Measurements from ENCODE around the gene RABEP1. TPM values are rescaled to one million over a fixed set of nuclear protein-coding genes. Genes with fewer than 3 reads are reported as not detected.

RABEP1 gene
- total and polyA plus RNA-seq, 3 donors from 2014 or later = 23.2 to 47.4 (median 33.1) TPM

- no peaks in the 10 kb centered on the region for H3K4me1 ChIP-seq
- intact Hi-C loops (cut with DNase I; ENCODE audit: low total_unique reads) = no loop called here
- TF ChIP-seq POLR2A (IDR thresholded peaks at IDR 0.05) (no peak), CTCF (IDR thresholded peaks at IDR 0.05) (no peak)
- H3K36me3 ChIP-seq (ENCODE audit: low read depth, missing control alignments) = no peaks in the 10 kb centered on the region
- no peaks in the 10 kb centered on the region for H3K27me3 ChIP-seq
- no peak overlapping the region for H3K27ac ChIP-seq
- H3K9me3 ChIP-seq = no peaks in the 10 kb centered on the region
- no peak overlapping the region for H3K4me3 ChIP-seq
- no peak for DNase-seq
- 94 to 96% methylated on average over 9 of the region's 9 CpGs for WGBS, 2 donors
Observed at GRCh38 chr17:5344914-5345313, 62.8 kb downstream of the RABEP1 start.

- DNase-seq = no peak
- Histone ChIP-seq H3K36me3 (ENCODE audit: low read depth, missing control alignments) (no peaks in the 10 kb centered on the region), H3K27me3 (no peaks in the 10 kb centered on the region), H3K27ac (no peak overlapping the region), H3K4me3 (no peak overlapping the region), H3K9me3 (no peaks in the 10 kb centered on the region), H3K4me1 (no peaks in the 10 kb centered on the region)
- intact Hi-C loops (cut with DNase I; ENCODE audit: low total_unique reads) = no loop called here
- no peak for TF ChIP-seq POLR2A (IDR thresholded peaks at IDR 0.05)
- no peak for TF ChIP-seq CTCF (IDR thresholded peaks at IDR 0.05)
- 91 to 97% methylated on average over 4 of the region's 4 CpGs for WGBS, 2 donors
Observed at GRCh38 chr17:5352681-5353289, 70.7 kb downstream of the RABEP1 start.

- H3K9me3 ChIP-seq = no peaks in the 10 kb centered on the region
- no peaks in the 10 kb centered on the region for H3K36me3 ChIP-seq (ENCODE audit: low read depth, missing control alignments)
- H3K4me1 ChIP-seq = no peaks in the 10 kb centered on the region
- intact Hi-C loops (cut with DNase I; ENCODE audit: low total_unique reads) = no loop called here
- H3K4me3 ChIP-seq = no peak overlapping the region
- TF ChIP-seq POLR2A (IDR thresholded peaks at IDR 0.05) (no peak), CTCF (IDR thresholded peaks at IDR 0.05) (no peak)
- H3K27ac ChIP-seq = no peak overlapping the region
- DNase-seq = no peak
- WGBS, 2 donors = 89 to 95% methylated on average over 2 of the region's 2 CpGs
- H3K27me3 ChIP-seq = no peaks in the 10 kb centered on the region
Observed at GRCh38 chr17:5354310-5354709, 72.2 kb downstream of the RABEP1 start.

GRCh38 chr17:5354886-5355415, 72.9 kb downstream of the RABEP1 start:
- intact Hi-C loops (cut with DNase I; ENCODE audit: low total_unique reads) = no loop called here
- Histone ChIP-seq H3K4me1 (no peaks in the 10 kb centered on the region), H3K4me3 (no peak overlapping the region), H3K27me3 (no peaks in the 10 kb centered on the region), H3K27ac (no peak overlapping the region), H3K36me3 (ENCODE audit: low read depth, missing control alignments) (no peaks in the 10 kb centered on the region), H3K9me3 (no peaks in the 10 kb centered on the region)
- TF ChIP-seq CTCF (IDR thresholded peaks at IDR 0.05) (no peak), POLR2A (IDR thresholded peaks at IDR 0.05) (no peak)
- 84 to 89% methylated on average over 2 of the region's 2 CpGs for WGBS, 2 donors
- DNase-seq = no peak

All from testis (tissue), 3 donors.